Posterior vena cava (tissue), 2 donors: ENCODE measurements around the gene GUK1. TPM values are rescaled to one million over a fixed set of nuclear protein-coding genes. Genes with fewer than 3 reads are reported as not detected.
A peak's percentile ranks its signal among the peaks of the same experiment; 100 is the strongest.

Experiments
- DNase-seq: peaks from one replicate; pipeline ENCODE4 v3.0.0-alpha.2; 2020; ENCODE audit warnings: low spot score
- intact Hi-C, 2 donors: fragments of 100-400 bp; cut with DNase I; formaldehyde crosslinking; loops; one replicate each; pipeline versions ENCODE4 v1.14.1 to v1.14.2; 2022 to 2023
- total RNA-seq, 2 donors: library from RNA; stranded (reverse); fragmentation: NEBNext Ultra II Directional; extraction: Animal tissue kit (Norgen Biotek cat#: 25700); gene quantifications; one replicate each; pipeline ENCODE4 v1.2.1, GENCODE V29; 2021
- donor health status: DM: yes; HTN: yes; CAD: no.
- donor health status: DM: yes; HTN: yes; CAD: no.

Gene GUK1
- total RNA-seq, 2 donors from 2014 or later = 220 to 234 TPM

GRCh38 chr1:228118040-228118439 lies 22.0 kb upstream of the GUK1 start:
- no peak for DNase-seq
- intact Hi-C loops = no loop called here

- intact Hi-C loops = no loop called here
- no peak for DNase-seq
Measured at GRCh38 chr1:228120351-228120750, 19.7 kb upstream of the GUK1 start.

GRCh38 chr1:228120857-228121489 lies 19.1 kb upstream of the GUK1 start:
- DNase-seq = no peak
- intact Hi-C loops = no loop called here

- intact Hi-C loops = no loop called here
- DNase-seq = no peak
Measured at GRCh38 chr1:228122921-228123441, 17.1 kb upstream of the GUK1 start.

- intact Hi-C loops = no loop called here
- no peak for DNase-seq
Measured at GRCh38 chr1:228123505-228123904, 16.6 kb upstream of the GUK1 start.

GRCh38 chr1:228125185-228125584 lies 14.9 kb upstream of the GUK1 start:
- no peak for DNase-seq
- intact Hi-C loops = no loop called here

- intact Hi-C loops = no loop called here
- no peak for DNase-seq
Measured at GRCh38 chr1:228131766-228132165, 8.3 kb upstream of the GUK1 start.

GRCh38 chr1:228134591-228134990 lies 5.5 kb upstream of the GUK1 start:
- DNase-seq = no peak
- intact Hi-C loops = no loop called here

- intact Hi-C loops = no loop called here
- DNase-seq = no peak
Measured at GRCh38 chr1:228136901-228137300, 3.2 kb upstream of the GUK1 start.

- DNase-seq = peak; percentile 67
- intact Hi-C loops = no loop called here
Measured at GRCh38 chr1:228139406-228139930, 611 bp upstream of the GUK1 start.

- DNase-seq = no peak
Measured at GRCh38 chr1:228140724-228141225, 696 bp downstream of the GUK1 start.

GRCh38 chr1:228141226-228142044 lies 1.4 kb downstream of the GUK1 start:
- intact Hi-C loops = no loop called here
- DNase-seq = peak; percentile 87

More at GRCh38 chr1:228140724-228141225, 696 bp downstream of the GUK1 start:
- intact Hi-C loops = no loop called here

- peak; percentile 66 for DNase-seq
- intact Hi-C loops = no loop called here
Measured at GRCh38 chr1:228142155-228142691, 2.1 kb downstream of the GUK1 start.

- DNase-seq = peak; percentile 67
- intact Hi-C loops = no loop called here
Measured at GRCh38 chr1:228142701-228143136, 2.6 kb downstream of the GUK1 start.

- DNase-seq = peak; percentile 61
- intact Hi-C loops = no loop called here
Measured at GRCh38 chr1:228143480-228144192, 3.6 kb downstream of the GUK1 start.

GRCh38 chr1:228144193-228144992 lies 4.3 kb downstream of the GUK1 start:
- intact Hi-C loops = no loop called here
- DNase-seq = peak; percentile 68

- DNase-seq = no peak
- intact Hi-C loops = no loop called here
Measured at GRCh38 chr1:228144993-228145343, 4.9 kb downstream of the GUK1 start.
